Stomach (tissue), 9 donors: ENCODE measurements around the gene CCDC9. TPM values are rescaled to one million over a fixed set of nuclear protein-coding genes. Genes with fewer than 3 reads are reported as not detected.
A peak's percentile ranks its signal among the peaks of the same experiment; 100 is the strongest.

Experiments
- DNase-seq, 2 donors: peaks; one replicate each; pipeline versions ENCODE4 v3.0.0 to v3.0.0-alpha.2; 2013 to 2019
- H3K27ac ChIP-seq, 5 donors: fragments of 200-600 bp in 4 of 5; sonication (generic) in 4 of 5; one replicate each; pipeline ENCODE4 v1.5.1; 2013 to 2019; ENCODE audit warnings: mild to moderate bottlenecking in 1 of 5, moderate library complexity in 1 of 5
- H3K27me3 ChIP-seq, 3 donors: fragments of 200-600 bp; sonication (generic); one replicate each; pipeline ENCODE4 v1.5.1; 2017 to 2019; ENCODE audit warnings: mixed run types in 1 of 3
- H3K36me3 ChIP-seq, 4 donors: fragments of 200-600 bp; sonication (generic); 1 replicate in 3 of 4; 2 replicates in 1 of 4; pipeline ENCODE4 v1.5.1; 2016 to 2019
- H3K4me1 ChIP-seq, 4 donors: fragments of 200-600 bp; sonication (generic); one replicate each; pipeline ENCODE4 v1.5.1; 2016 to 2019
- H3K4me3 ChIP-seq, 4 donors: fragments of 200-600 bp; sonication (generic) in 3 of 4; one replicate each; pipeline ENCODE4 v1.5.1; 2016 to 2019; ENCODE audit warnings: mild to moderate bottlenecking in 1 of 4
- H3K9me3 ChIP-seq, 4 donors: fragments of 200-600 bp; sonication (generic); one replicate each; pipeline ENCODE4 v1.5.1; 2016 to 2019
- CTCF ChIP-seq, 7 experiments: fragments of 450-650 bp in 4 of 7; fragments of 200-600 bp in 3 of 7; sonication (generic) in 3 of 7; IDR thresholded peaks; one replicate each; pipeline ENCODE4 v1.5.1; 2016 to 2019; ENCODE audit warnings: antibody characterized with exemption in 7 of 7, control low read depth in 2 of 7, mild to moderate bottlenecking in 1 of 7
- EP300 ChIP-seq: sonication (generic); formaldehyde crosslinking; IDR thresholded peaks from one replicate; pipeline ENCODE4 v1.6.1; 2017; ENCODE audit warnings: antibody characterized with exemption
- POLR2A ChIP-seq, 4 donors: fragments of 450-650 bp; IDR thresholded peaks; one replicate each; pipeline ENCODE4 v1.6.1; 2016; ENCODE audit warnings: antibody characterized with exemption in 4 of 4, control low read depth in 2 of 4, mild to moderate bottlenecking in 1 of 4, moderate library complexity in 1 of 4
- POLR2AphosphoS5 ChIP-seq, 3 donors: sonication (generic); formaldehyde crosslinking; IDR thresholded peaks; one replicate each; pipeline ENCODE4 v1.6.1; 2016; ENCODE audit warnings: antibody characterized with exemption in 3 of 3
- WGBS, 5 donors: extraction: QIAGEN DNeasy Blood & Tissue Kit in 3 of 5; methylation state at CpG; one replicate each; pipeline versions ENCODE4 v1.1.5 to v1.1.7; 2013 to 2018; 5-methylcytosine and 5-hydroxymethylcytosine counted together
- intact Hi-C: fragments of 100-400 bp; cut with DNase I; formaldehyde crosslinking; loops from one replicate; pipeline ENCODE4 v1.15.1; 2023; ENCODE audit warnings: low total_unique reads
- polyA plus RNA-seq, 3 donors: library from polyadenylated mRNA; stranded (reverse); fragments of 200-250 nt; gene quantifications; one replicate each; pipeline ENCODE4 v1.2.3, GENCODE V29; 2013
- total RNA-seq, 5 donors: library from RNA; depleted of rRNA; stranded (reverse); fragments of >200 nt; gene quantifications; one replicate each; pipeline versions ENCODE4 v1.1.0 to v1.2.3, GENCODE V29; 2014 to 2016
- donor health status: healthy with polysubstance abuse.
- donor health status: Bipolar disorder and iron deficiency.
- donor health status: healthy.

CCDC9 gene
- total and polyA plus RNA-seq, 8 donors = 14.3 to 62.4 (median 21.3) TPM

- Histone ChIP-seq H3K4me1 (peaks cover 0 to 17% (median 7%) of the 10 kb centered on the region in 4 donors), H3K27me3 (peaks cover 0 to 28% (median 0%) of the 10 kb centered on the region in 3 donors), H3K36me3 (no peaks in the 10 kb centered on the region), H3K27ac (no peak overlapping the region), H3K9me3 (no peaks in the 10 kb centered on the region), H3K4me3 (peak overlapping the region in 1 of 4 donors; percentile 39)
- DNase-seq = no peak
- intact Hi-C loops = loop anchor here (10.0 kb wide), 1 partner anchor 76 kb away; no protein-coding TSS in a partner anchor
- 56 to 74% (median 70%) methylated on average over 8 of the region's 8 CpGs for WGBS, 5 donors
- TF ChIP-seq EP300 = no peak
- TF ChIP-seq POLR2A (IDR thresholded peaks at IDR 0.05) = no peak
These were observed 52.7 kb downstream of the CCDC9 start for GRCh38 chr19:47309038-47309437.

- intact Hi-C loops = loop anchor here (10.0 kb wide), 1 partner anchor 75 kb away; no protein-coding TSS in a partner anchor
- WGBS, 5 donors = 41 to 55% (median 45%) methylated on average over 12 of the region's 12 CpGs
- H3K9me3 ChIP-seq = no peaks in the 10 kb centered on the region
- H3K36me3 ChIP-seq = no peaks in the 10 kb centered on the region
- H3K4me1 ChIP-seq = peaks cover 0 to 17% (median 7%) of the 10 kb centered on the region in 4 donors
- H3K27me3 ChIP-seq = peaks cover 0 to 28% (median 0%) of the 10 kb centered on the region in 3 donors
- peak within 1 kb of the TSS in 3 of 5 donors; percentile 13 to 71 (median 65) for H3K27ac ChIP-seq
- peak within 1 kb of the TSS in 3 of 4 donors; percentile 9 to 39 (median 34) for H3K4me3 ChIP-seq
- TF ChIP-seq POLR2AphosphoS5 (IDR thresholded peaks at IDR 0.05) = peak in 1 of 3 donors; percentile 33
- TF ChIP-seq EP300 = no peak
- no peak for TF ChIP-seq POLR2A (IDR thresholded peaks at IDR 0.05)
- DNase-seq = no peak
These were observed 53.3 kb downstream of the CCDC9 start, which contains the start of gene C5AR1 for GRCh38 chr19:47309608-47310007. TSS of gene C5AR1 (plus strand) at chr19:47309861. CDS start at chr19:47309896, 35 bp downstream.

GRCh38 chr19:47310323-47310722 is 54.0 kb downstream of the CCDC9 start:
- H3K4me3 ChIP-seq = peak overlapping the region in 3 of 4 donors; percentile 9 to 39 (median 34)
- intact Hi-C loops = no loop called here
- no peaks in the 10 kb centered on the region for H3K36me3 ChIP-seq
- TF ChIP-seq POLR2AphosphoS5 (IDR thresholded peaks at IDR 0.05) (no peak), CTCF (IDR thresholded peaks at IDR 0.05) (no peak), POLR2A (IDR thresholded peaks at IDR 0.05) (no peak), EP300 (no peak)
- peaks cover 0 to 28% (median 0%) of the 10 kb centered on the region in 3 donors for H3K27me3 ChIP-seq
- no peaks in the 10 kb centered on the region for H3K9me3 ChIP-seq
- no peak for DNase-seq
- H3K27ac ChIP-seq = peak overlapping the region in 3 of 5 donors; percentile 13 to 71 (median 65)
- 84 to 96% (median 87%) methylated on average over 2 of the region's 2 CpGs for WGBS, 5 donors
- H3K4me1 ChIP-seq = peaks cover 0 to 12% (median 5%) of the 10 kb centered on the region in 4 donors

GRCh38 chr19:47310819-47311218 is 54.5 kb downstream of the CCDC9 start:
- intact Hi-C loops = no loop called here
- WGBS, 5 donors = 35 to 44% (median 39%) methylated on average over 5 of the region's 5 CpGs
- H3K4me1 ChIP-seq = peaks cover 0 to 8% (median 3%) of the 10 kb centered on the region in 4 donors
- H3K27ac ChIP-seq = peak overlapping the region in 3 of 5 donors; percentile 26 to 71 (median 65)
- H3K36me3 ChIP-seq = no peaks in the 10 kb centered on the region
- TF ChIP-seq EP300 = no peak
- no peak for TF ChIP-seq POLR2A (IDR thresholded peaks at IDR 0.05)
- TF ChIP-seq POLR2AphosphoS5 (IDR thresholded peaks at IDR 0.05) = peak in 2 of 3 donors; percentile 17 to 54
- H3K4me3 ChIP-seq = peak overlapping the region in 3 of 4 donors; percentile 9 to 39 (median 34)
- peaks cover 0 to 28% (median 0%) of the 10 kb centered on the region in 3 donors for H3K27me3 ChIP-seq
- DNase-seq = peak; percentile 32 to 54
- no peaks in the 10 kb centered on the region for H3K9me3 ChIP-seq

- no peaks in the 10 kb centered on the region for H3K9me3 ChIP-seq
- peak overlapping the region in 1 of 5 donors; percentile 7 for H3K27ac ChIP-seq
- TF ChIP-seq CTCF (IDR thresholded peaks at IDR 0.05) = no peak
- no peak for TF ChIP-seq POLR2AphosphoS5 (IDR thresholded peaks at IDR 0.05)
- no peak for TF ChIP-seq POLR2A (IDR thresholded peaks at IDR 0.05)
- TF ChIP-seq EP300 = no peak
- 89 to 92% (median 89%) methylated on average over 5 of the region's 5 CpGs for WGBS, 5 donors
- H3K27me3 ChIP-seq = peaks cover 0 to 44% (median 0%) of the 10 kb centered on the region in 3 donors
- intact Hi-C loops = no loop called here
- H3K4me3 ChIP-seq = peak overlapping the region in 2 of 4 donors; percentile 34 to 39
- peaks cover 0 to 8% (median 4%) of the 10 kb centered on the region in 4 donors for H3K4me1 ChIP-seq
- DNase-seq = no peak
- no peaks in the 10 kb centered on the region for H3K36me3 ChIP-seq
These were observed 56.2 kb downstream of the CCDC9 start for GRCh38 chr19:47312366-47313006.
